DMS79 treated with DMSO at 0.1 percent for 48 hours (cell line): ENCODE data around the gene PAXIP1.

Experiments used
- DNase-seq: peaks from one replicate; lab custom pipeline; 2025; lab: John Stamatoyannopoulos, UW

Gene PAXIP1

GRCh38 chr7:154996756-154997155, 6.2 kb downstream of the PAXIP1 start:
- no peak for DNase-seq

- DNase-seq: no peak
Observed at GRCh38 chr7:154996101-154996500, 6.8 kb downstream of the PAXIP1 start.

- no peak for DNase-seq
Observed at GRCh38 chr7:154994996-154995395, 7.9 kb downstream of the PAXIP1 start.

GRCh38 chr7:154990964-154991540, 11.9 kb downstream of the PAXIP1 start:
- DNase-seq: no peak

- no peak for DNase-seq
Observed at GRCh38 chr7:154987571-154987970, 15.4 kb downstream of the PAXIP1 start.

GRCh38 chr7:154986200-154986945, 16.6 kb downstream of the PAXIP1 start:
- DNase-seq: no peak

- DNase-seq: no peak
Observed at GRCh38 chr7:154985230-154985629, 17.7 kb downstream of the PAXIP1 start.

GRCh38 chr7:154984601-154985188, 18.2 kb downstream of the PAXIP1 start:
- DNase-seq: no peak

GRCh38 chr7:154978017-154978416, 24.9 kb downstream of the PAXIP1 start:
- no peak for DNase-seq

- DNase-seq: no peak
Observed at GRCh38 chr7:154977250-154977649, 25.7 kb downstream of the PAXIP1 start.

- no peak for DNase-seq
Observed at GRCh38 chr7:154976844-154977243, 26.1 kb downstream of the PAXIP1 start.

GRCh38 chr7:154975984-154976383, 26.9 kb downstream of the PAXIP1 start:
- DNase-seq: no peak

- no peak for DNase-seq
Observed at GRCh38 chr7:154973381-154973780, 29.5 kb downstream of the PAXIP1 start.

GRCh38 chr7:154968336-154969001, 34.5 kb downstream of the PAXIP1 start:
- peak; percentile 58 for DNase-seq

GRCh38 chr7:154967401-154967955, 35.4 kb downstream of the PAXIP1 start:
- DNase-seq: no peak

GRCh38 chr7:154965014-154965413, 37.9 kb downstream of the PAXIP1 start:
- DNase-seq: no peak

GRCh38 chr7:154960063-154960790, 42.7 kb downstream of the PAXIP1 start:
- DNase-seq: no peak

GRCh38 chr7:154956427-154956826, 46.5 kb downstream of the PAXIP1 start:
- DNase-seq: no peak

GRCh38 chr7:154953006-154953684, 49.8 kb downstream of the PAXIP1 start:
- no peak for DNase-seq

- DNase-seq: no peak
Observed at GRCh38 chr7:154950960-154951359, 52.0 kb downstream of the PAXIP1 start.

GRCh38 chr7:154947604-154948003, 55.3 kb downstream of the PAXIP1 start:
- DNase-seq: no peak
